ENCODE data around the gene DDX11. TPM values are rescaled to one million over a fixed set of nuclear protein-coding genes. Genes with fewer than 3 reads are reported as not detected.
"Not testable (repeated sequence)": the region's sequence is repeated elsewhere in the genome, so short reads cannot be mapped to it uniquely, and the experiment has no call there.

DDX11 gene
- total RNA-seq, 1 donor from 2014 or later: 19.8 TPM

DNA sequence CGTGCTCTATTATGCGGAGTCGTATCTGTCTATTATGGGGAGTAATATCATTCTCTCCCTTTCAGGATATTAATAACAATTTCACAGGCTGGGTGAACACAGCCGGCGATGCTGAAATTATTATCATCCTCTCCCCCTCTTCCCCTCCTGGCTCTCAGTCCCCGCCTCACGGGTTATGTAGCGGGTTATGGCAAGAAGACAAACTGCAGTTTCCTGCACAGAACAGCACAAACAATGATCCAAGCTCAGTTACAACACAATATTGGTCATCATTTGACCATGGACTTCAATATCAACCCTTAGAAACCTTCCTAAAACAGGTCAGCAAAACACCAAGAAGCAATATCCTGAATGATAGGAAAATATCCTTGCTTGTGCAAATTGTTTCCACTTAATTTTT is 50.5 kb downstream of the DDX11 start:
- DNase-seq (ENCODE audit: low read depth): not testable (repeated sequence)

GRCh38 chr12:31125171-31125570 is 51.5 kb downstream of the DDX11 start:
- not testable (repeated sequence) for DNase-seq (ENCODE audit: low read depth)

DNA sequence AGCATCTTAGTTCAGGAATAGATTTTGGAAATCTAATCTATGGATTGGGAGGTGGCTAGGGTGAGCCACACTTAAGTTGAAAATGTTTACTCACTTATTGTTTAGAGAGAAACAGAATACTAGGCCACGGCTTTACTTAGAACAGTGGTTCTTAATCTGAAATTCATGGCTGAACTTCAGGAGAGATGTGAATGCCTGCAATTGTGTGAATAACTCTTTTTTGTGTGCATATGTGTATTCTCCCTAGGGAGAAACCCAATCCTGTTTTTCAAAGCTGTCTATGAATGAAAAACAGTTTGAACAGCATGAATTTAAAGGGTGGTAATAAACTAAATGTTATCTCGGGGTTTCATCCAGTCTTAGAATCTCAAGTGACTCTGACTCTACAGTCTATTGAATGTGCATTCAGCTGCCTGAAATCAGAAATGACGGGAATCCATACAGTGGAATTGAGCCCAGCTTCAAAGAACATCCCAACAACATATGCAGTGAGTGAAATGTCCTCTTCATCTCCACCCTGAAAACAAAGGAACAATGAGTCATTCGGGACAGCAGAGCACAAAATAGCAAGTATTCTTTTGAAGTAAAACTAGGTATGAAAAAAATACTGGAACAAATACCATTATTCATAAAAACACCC is 53.7 kb downstream of the DDX11 start:
- not testable (repeated sequence) for DNase-seq (ENCODE audit: low read depth)

- DNase-seq (ENCODE audit: low read depth): not testable (repeated sequence)
Observed at GRCh38 chr12:31136581-31136980, 62.9 kb downstream of the DDX11 start.

- not testable (repeated sequence) for DNase-seq (ENCODE audit: low read depth)
Observed at GRCh38 chr12:31144768-31145167, 71.1 kb downstream of the DDX11 start.

GRCh38 chr12:31145296-31145695 is 71.6 kb downstream of the DDX11 start:
- not testable (repeated sequence) for DNase-seq (ENCODE audit: low read depth)

- not testable (repeated sequence) for DNase-seq (ENCODE audit: low read depth)
Observed at GRCh38 chr12:31147415-31147814, 73.8 kb downstream of the DDX11 start.

DNA sequence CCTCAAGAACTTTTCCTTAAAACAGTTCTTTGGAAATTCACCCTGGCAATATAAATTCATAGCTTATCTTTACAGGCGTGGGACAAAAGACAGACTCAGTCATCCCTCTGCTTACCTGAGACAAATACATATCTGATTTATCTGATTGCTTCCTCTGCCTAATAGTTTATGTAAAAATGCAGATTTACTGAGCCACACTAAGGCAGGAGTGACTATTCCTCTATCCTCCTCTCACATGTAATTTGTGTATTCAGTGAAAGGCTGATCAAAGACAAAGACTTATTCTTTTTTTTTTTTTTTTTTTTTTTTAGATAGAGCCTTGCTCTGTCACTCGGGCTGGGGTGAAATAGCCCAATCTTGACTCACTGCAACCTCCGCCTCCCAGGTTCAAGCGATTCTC is 77.1 kb downstream of the DDX11 start:
- DNase-seq (ENCODE audit: low read depth): not testable (repeated sequence)

Other genes with a start within 250 kb of the DDX11 start
- gene TSPAN11, start 147.1 kb upstream of the DDX11 start, total RNA-seq: 1.0 TPM in 1 of 2 replicates, not detected in the other

Data from renal cortical epithelial cell (primary cell).